Coronary artery (tissue), 2 donors: Measurements from ENCODE around the gene NAA15.

Experiments used
- DNase-seq: peaks from one replicate; pipeline ENCODE4 v3.0.0-alpha.2; 2017; ENCODE audit warnings: low spot score
- H3K27ac ChIP-seq, 2 donors: fragments of 200-600 bp; sonication (generic); one replicate each; pipeline ENCODE4 v1.5.1; 2016 to 2019
- H3K4me3 ChIP-seq: fragments of 200-600 bp; sonication (generic); 2 replicates; pipeline ENCODE4 v1.5.1; 2016; ENCODE audit warnings: mild to moderate bottlenecking, moderate library complexity
- CTCF ChIP-seq: fragments of 200-600 bp; sonication (generic); IDR thresholded peaks from one replicate; pipeline ENCODE4 v1.5.1; 2019; ENCODE audit warnings: antibody characterized with exemption

NAA15 gene

GRCh38 chr4:139266583-139267257 lies 34.6 kb upstream of the NAA15 start:
- DNase-seq: peak; percentile 75
- TF ChIP-seq CTCF: no peak
- Histone ChIP-seq H3K27ac (no peak overlapping the region), H3K4me3 (peak overlapping the region; percentile 58)

GRCh38 chr4:139267301-139267700 lies 34.0 kb upstream of the NAA15 start:
- no peak overlapping the region for H3K27ac ChIP-seq
- no peak overlapping the region for H3K4me3 ChIP-seq
- DNase-seq: no peak
- no peak for TF ChIP-seq CTCF

GRCh38 chr4:139273835-139274234 lies 27.5 kb upstream of the NAA15 start:
- Histone ChIP-seq H3K4me3 (no peak overlapping the region), H3K27ac (no peak overlapping the region)
- no peak for TF ChIP-seq CTCF
- DNase-seq: no peak

- no peak overlapping the region for H3K4me3 ChIP-seq
- DNase-seq: no peak
- H3K27ac ChIP-seq: no peak overlapping the region
- no peak for TF ChIP-seq CTCF
These were observed 26.5 kb upstream of the NAA15 start for GRCh38 chr4:139274790-139275189.

- TF ChIP-seq CTCF: no peak
- no peak overlapping the region for H3K27ac ChIP-seq
- no peak overlapping the region for H3K4me3 ChIP-seq
- no peak for DNase-seq
These were observed 26.0 kb upstream of the NAA15 start for GRCh38 chr4:139275281-139275735.

GRCh38 chr4:139278485-139278884 lies 22.8 kb upstream of the NAA15 start:
- no peak for TF ChIP-seq CTCF
- no peak for DNase-seq
- Histone ChIP-seq H3K27ac (no peak overlapping the region), H3K4me3 (no peak overlapping the region)
